H1 (cell line): ENCODE data around the gene GPR176. TPM values are rescaled to one million over a fixed set of nuclear protein-coding genes. Genes with fewer than 3 reads are reported as not detected.

Experiments used
- CTCF ChIA-PET: fragments of 300-600 bp; sonication (Branson Sonifier 250); formaldehyde crosslinking; loops from one replicate; lab custom pipeline; 2021; ENCODE audit not compliant: partially characterized antibody; lab: Charles Lee
- POLR2A ChIA-PET: fragments of 300-600 bp; sonication (Branson Sonifier 250); formaldehyde crosslinking; loops from one replicate; lab custom pipeline; 2021; ENCODE audit warnings: inconsistent platforms; ENCODE audit not compliant: partially characterized antibody; lab: Charles Lee
- DNase-seq, 2 experiments: peaks; one replicate each; pipeline versions ENCODE4 v3.0.0 to v3.0.0-alpha.2; 2010 to 2022; ENCODE audit warnings: low spot score in 2 of 2, low read depth in 1 of 2, mixed read lengths in 1 of 2
- FAIRE-seq: peaks from 2 replicates; lab custom pipeline; 2011; peaks lifted over from hg19 to GRCh38; lab: Jason Lieb, UNC
- H2AFZ ChIP-seq: 2 replicates; pipeline ENCODE4 v1.8.1; 2012; ENCODE audit warnings: low read length, inconsistent platforms
- H2AK5ac ChIP-seq: 2 replicates; pipeline ENCODE4 v1.6.1; 2013; ENCODE audit warnings: low read depth, low read length
- H2BK120ac ChIP-seq: replicated peaks from 2 replicates; pipeline ENCODE3; 2013; ENCODE audit warnings: low read depth, low read length, inconsistent platforms
- H2BK12ac ChIP-seq: 2 replicates; pipeline ENCODE4 v1.6.1; 2013; ENCODE audit warnings: low read depth, low read length
- H2BK15ac ChIP-seq: 2 replicates; pipeline ENCODE4 v1.6.1; 2013; ENCODE audit warnings: low read length
- H2BK20ac ChIP-seq: 2 replicates; pipeline ENCODE4 v1.6.1; 2013; ENCODE audit warnings: low read length
- H2BK5ac ChIP-seq: 2 replicates; pipeline ENCODE4 v1.6.1; 2013; ENCODE audit warnings: low read depth, low read length
- H3K14ac ChIP-seq: 2 replicates; pipeline ENCODE4 v1.6.1; 2013; ENCODE audit warnings: inconsistent platforms; ENCODE audit not compliant: insufficient read length
- H3K18ac ChIP-seq: 2 replicates; pipeline ENCODE4 v1.6.1; 2013; ENCODE audit warnings: low read length; ENCODE audit errors: extremely low read depth
- H3K23ac ChIP-seq: 2 replicates; pipeline ENCODE4 v1.6.1; 2013; ENCODE audit warnings: inconsistent platforms; ENCODE audit not compliant: insufficient read length
- H3K23me2 ChIP-seq: 2 replicates; pipeline ENCODE4 v1.6.1; 2013; ENCODE audit warnings: low read depth, low read length
- H3K27ac ChIP-seq: 2 replicates; pipeline ENCODE4 v1.6.1; 2011; ENCODE audit warnings: low read depth, low read length, inconsistent platforms
- H3K27me3 ChIP-seq, 4 experiments: replicated peaks in 1 of 4; 1 replicate in 1 of 4; 2 replicates in 3 of 4; pipeline versions ENCODE4 v1.6.1 to v1.8.1; 2011 to 2013; ENCODE audit warnings: low read length in 3 of 4, mild to moderate bottlenecking in 3 of 4, inconsistent platforms in 2 of 4, mixed read lengths in 2 of 4, moderate library complexity in 1 of 4; ENCODE audit not compliant: control insufficient read depth in 3 of 4, insufficient read depth in 3 of 4; ENCODE audit errors: extremely low read depth in 1 of 4
- H3K36me3 ChIP-seq, 4 experiments: 2 replicates each; pipeline versions ENCODE4 v1.6.1 to v1.8.1; 2011 to 2013; ENCODE audit warnings: mild to moderate bottlenecking in 4 of 4, low read length in 3 of 4, moderate library complexity in 2 of 4, control low read depth in 1 of 4, inconsistent platforms in 1 of 4; ENCODE audit not compliant: insufficient read depth in 4 of 4, control insufficient read depth in 2 of 4
- H3K4ac ChIP-seq: replicated peaks from 2 replicates; pipeline ENCODE3; 2013; ENCODE audit warnings: low read length, low read depth, mixed read lengths, inconsistent platforms; ENCODE audit not compliant: insufficient read length
- H3K4me1 ChIP-seq, 4 experiments: replicated peaks in 1 of 4; 1 replicate in 1 of 4; 2 replicates in 3 of 4; pipeline versions ENCODE4 v1.6.1 to v1.8.1; 2011 to 2013; ENCODE audit warnings: low read length in 3 of 4, inconsistent platforms in 2 of 4, mixed read lengths in 1 of 4; ENCODE audit not compliant: insufficient read depth in 4 of 4, control insufficient read depth in 3 of 4
- H3K4me2 ChIP-seq, 2 experiments: 2 replicates each; pipeline versions ENCODE4 v1.6.1 to v1.8.1; 2011 to 2013; ENCODE audit warnings: low read depth in 2 of 2, low read length in 2 of 2, control low read depth in 1 of 2, inconsistent platforms in 1 of 2, mild to moderate bottlenecking in 1 of 2; ENCODE audit not compliant: insufficient read depth in 1 of 2
- H3K4me3 ChIP-seq, 4 experiments: fragments of 200-600, 300-600 bp in 1 of 4; sonication (generic), shearing (Covaris generic), sonication (Bioruptor Twin) in 1 of 4; 2 replicates each; pipeline versions ENCODE4 v1.5.1 to v1.8.1; 2011 to 2016; ENCODE audit warnings: low read length in 4 of 4, low read depth in 3 of 4, control low read depth in 2 of 4, inconsistent platforms in 2 of 4, mild to moderate bottlenecking in 2 of 4, mixed read lengths in 1 of 4, moderate library complexity in 1 of 4; ENCODE audit not compliant: insufficient read depth in 2 of 4; ENCODE audit errors: extremely low read depth in 1 of 4
- H3K56ac ChIP-seq: replicated peaks from 2 replicates; pipeline ENCODE3; 2013; ENCODE audit warnings: low read depth, mild to moderate bottlenecking, mixed read lengths, low read length, inconsistent platforms; ENCODE audit not compliant: insufficient read length
- H3K79me1 ChIP-seq: 2 replicates; pipeline ENCODE4 v1.6.1; 2013; ENCODE audit warnings: low read depth, low read length, control low read depth
- H3K79me2 ChIP-seq, 2 experiments: 2 replicates each; pipeline versions ENCODE4 v1.6.1 to v1.8.1; 2012 to 2013; ENCODE audit warnings: low read length in 2 of 2, mild to moderate bottlenecking in 2 of 2, inconsistent platforms in 1 of 2; ENCODE audit not compliant: insufficient read depth in 2 of 2, control insufficient read depth in 1 of 2
- H3K9ac ChIP-seq, 4 experiments: replicated peaks in 1 of 4; 1 replicate in 1 of 4; 2 replicates in 3 of 4; pipeline versions ENCODE4 v1.6.1 to v1.8.1; 2011 to 2013; ENCODE audit warnings: low read depth in 3 of 4, low read length in 3 of 4, control low read depth in 2 of 4, mild to moderate bottlenecking in 2 of 4, moderate library complexity in 2 of 4, inconsistent platforms in 1 of 4; ENCODE audit errors: extremely low read depth in 1 of 4
- H3K9me3 ChIP-seq, 2 experiments: 2 replicates each; pipeline versions ENCODE4 v1.6.1 to v1.8.1; 2012 to 2013; ENCODE audit warnings: mild to moderate bottlenecking in 2 of 2, moderate library complexity in 2 of 2, control low read depth in 1 of 2, inconsistent platforms in 1 of 2, low read depth in 1 of 2, low read length in 1 of 2, mixed read lengths in 1 of 2; ENCODE audit not compliant: insufficient read depth in 2 of 2
- H4K20me1 ChIP-seq, 2 experiments: replicated peaks in 1 of 2; 2 replicates each; pipeline versions ENCODE3 to v1.8.1; 2011 to 2013; ENCODE audit warnings: inconsistent platforms in 2 of 2, low read length in 2 of 2, mild to moderate bottlenecking in 1 of 2; ENCODE audit not compliant: insufficient read depth in 2 of 2, control insufficient read depth in 1 of 2
- H4K5ac ChIP-seq: 2 replicates; pipeline ENCODE4 v1.6.1; 2013; ENCODE audit warnings: low read length, low read depth, mixed read lengths, inconsistent platforms; ENCODE audit not compliant: insufficient read length
- H4K8ac ChIP-seq: 2 replicates; pipeline ENCODE4 v1.8.0; 2013; ENCODE audit warnings: mild to moderate bottlenecking, moderate library complexity, low read length, inconsistent platforms; ENCODE audit not compliant: insufficient read depth; ENCODE audit errors: extremely low read depth
- H4K91ac ChIP-seq: replicated peaks from 2 replicates; pipeline ENCODE3; 2013; ENCODE audit warnings: low read length, mixed read lengths, inconsistent platforms; ENCODE audit not compliant: insufficient read length
- BRCA1 ChIP-seq: IDR thresholded peaks from 2 replicates; pipeline ENCODE4 v1.6.1; 2012; ENCODE audit warnings: low read depth, low read length, improper control_type of control experiment
- CEBPB ChIP-seq: IDR thresholded peaks from 2 replicates; pipeline ENCODE4 v1.6.1; 2012; ENCODE audit warnings: low read depth, low read length
- GABPA ChIP-seq: IDR thresholded peaks from 2 replicates; pipeline ENCODE4 v1.6.1; 2011; ENCODE audit warnings: mild to moderate bottlenecking, low read length, moderate library complexity, borderline replicate concordance; ENCODE audit not compliant: insufficient read depth
- GTF2F1 ChIP-seq: IDR thresholded peaks from 2 replicates; pipeline ENCODE4 v1.6.1; 2012; ENCODE audit warnings: low read depth, low read length, improper control_type of control experiment, borderline replicate concordance
- HDAC2 ChIP-seq, 2 experiments: fragments of 300-600 bp in 1 of 2; sonication (generic) in 1 of 2; IDR thresholded peaks; 2 replicates each; pipeline ENCODE4 v1.6.1; 2011 to 2012; ENCODE audit warnings: low read depth in 2 of 2, low read length in 2 of 2, mild to moderate bottlenecking in 2 of 2, moderate library complexity in 2 of 2, borderline replicate concordance in 1 of 2, inconsistent platforms in 1 of 2
- HDAC6 ChIP-seq: IDR thresholded peaks from one replicate; pipeline ENCODE4 v1.7.1; 2012; ENCODE audit warnings: low read depth, mild to moderate bottlenecking, inconsistent platforms, low read length, moderate library complexity
- JUN ChIP-seq: IDR thresholded peaks from 2 replicates; pipeline ENCODE4 v1.6.1; 2011; ENCODE audit warnings: low read depth, mild to moderate bottlenecking, improper control_type of control experiment, low read length
- RFX5 ChIP-seq: IDR thresholded peaks from 2 replicates; pipeline ENCODE4 v1.6.1; 2011; ENCODE audit warnings: low read depth, low read length, improper control_type of control experiment, borderline replicate concordance
- SP4 ChIP-seq: IDR thresholded peaks from 2 replicates; pipeline ENCODE4 v1.6.1; 2012; ENCODE audit warnings: low read length, inconsistent platforms
- TBP ChIP-seq: IDR thresholded peaks from 2 replicates; pipeline ENCODE4 v1.6.1; 2011; ENCODE audit warnings: low read depth, low read length, improper control_type of control experiment
- TCF12 ChIP-seq: IDR thresholded peaks from 2 replicates; pipeline ENCODE4 v1.6.1; 2011; ENCODE audit warnings: low read depth, mild to moderate bottlenecking, low read length
- TEAD4 ChIP-seq: IDR thresholded peaks from 2 replicates; pipeline ENCODE4 v1.6.1; 2012; ENCODE audit warnings: low read depth, low read length, inconsistent platforms, mixed read lengths
- YY1 ChIP-seq: IDR thresholded peaks from 2 replicates; pipeline ENCODE4 v1.6.1; 2011; ENCODE audit warnings: low read depth, mild to moderate bottlenecking, low read length
- whole genome bisulfite sequencing, 2 experiments: shearing (Covaris generic) in 1 of 2; methylation state at CpG; one replicate each; pipeline versions ENCODE4 v1.1.6 to v1.1.7; 2013 to 2015; ENCODE audit warnings: low lambda C conversion rate in 2 of 2, mixed read lengths in 2 of 2, inconsistent platforms in 1 of 2, low coverage in 1 of 2, missing lambda C conversion rate in 1 of 2; ENCODE audit not compliant: insufficient replicate concordance in 2 of 2, insufficient coverage in 1 of 2, insufficient read length in 1 of 2; ENCODE audit errors: extremely low coverage in 1 of 2, missing lambda C conversion rate in 1 of 2; 5-methylcytosine and 5-hydroxymethylcytosine counted together
- polyA plus RNA-seq, 7 experiments: library from polyadenylated mRNA; depleted of rRNA in 3 of 7; stranded (reverse) in 5 of 7; unstranded in 2 of 7; fragments of >200 nt in 5 of 7; fragments of 200-250 nt in 2 of 7; gene quantifications; 1 replicate in 5 of 7; 2 replicates in 1 of 7; 4 replicates in 1 of 7; pipeline versions ENCODE4 v1.2.1 to v1.2.3, GENCODE V29; 2011 to 2013; ENCODE audit warnings: missing spikeins in 2 of 7, mixed read lengths in 2 of 7
- total RNA-seq: library from RNA; stranded (reverse); fragmentation: NEBNext Ultra II Directional; extraction: Animal tissue kit (Norgen Biotek cat#: 25700); gene quantifications from 2 replicates; pipeline ENCODE4 v1.2.1, GENCODE V29; 2021

GPR176 gene
- total and polyA plus RNA-seq, 2 of the 8 experiments (the other 6 are each of a cell fraction or from before 2014, with no cell fraction given): 190 to 281 TPM

DNA sequence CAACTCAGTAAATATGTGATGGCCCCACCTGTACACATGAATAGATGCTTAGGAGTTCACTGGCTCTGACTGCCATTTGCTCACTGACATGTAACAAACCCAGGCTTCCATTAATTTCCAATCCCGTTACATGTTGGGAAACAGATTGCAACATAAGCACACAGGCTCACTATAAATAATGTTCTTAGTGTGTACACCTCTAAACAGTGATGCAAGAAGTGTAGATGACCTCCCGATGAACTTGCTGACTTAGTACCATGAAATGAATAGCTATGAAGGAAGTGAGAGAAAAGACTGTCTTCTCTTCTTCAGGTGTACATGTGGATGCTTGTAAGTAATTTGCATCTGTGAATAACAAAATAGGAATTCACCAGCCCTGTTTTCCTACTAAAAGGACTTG lies 116.0 kb downstream of the GPR176 start:
- no peak overlapping the region for H3K9ac ChIP-seq
- no peak overlapping the region for H2BK15ac ChIP-seq
- H3K4me1 ChIP-seq: peaks cover 0 to 12% (median 10%) of the 10 kb centered on the region in 4 experiments; a peak in 5 of 7 replicates
- no peak overlapping the region for H2BK5ac ChIP-seq
- H3K56ac ChIP-seq: no peak overlapping the region
- H3K14ac ChIP-seq: no peak overlapping the region
- no peak overlapping the region for H2AK5ac ChIP-seq
- H4K20me1 ChIP-seq: peaks cover 3 to 8% of the 10 kb centered on the region in 2 experiments
- H3K4me2 ChIP-seq: no peak overlapping the region
- H3K9me3 ChIP-seq: no peaks in the 10 kb centered on the region
- no peak overlapping the region for H3K4ac ChIP-seq
- no peak for FAIRE-seq
- no peaks in the 10 kb centered on the region for H3K23me2 ChIP-seq
- no peak overlapping the region for H4K91ac ChIP-seq
- POLR2A ChIA-PET: interaction anchor here (1.5 kb wide), 1 partner anchor 86 kb away, joined by 3 read pairs; no protein-coding TSS in a partner anchor
- H2AFZ ChIP-seq: no peak overlapping the region
- peaks cover 0 to 64% of the 10 kb centered on the region in 2 experiments; a peak in 3 of 4 replicates for H3K79me2 ChIP-seq
- H4K5ac ChIP-seq: no peak overlapping the region
- peaks cover 4 to 46% (median 24%) of the 10 kb centered on the region in 4 experiments for H3K36me3 ChIP-seq
- no peak overlapping the region for H2BK120ac ChIP-seq
- no peak overlapping the region for H2BK12ac ChIP-seq
- CTCF ChIA-PET: interaction anchor here (0.7 to 2.8 kb wide), 3 partner anchors 19 to 55 kb away, joined by 3 to 13 read pairs (median 3); no protein-coding TSS in a partner anchor
- WGBS, 2 experiments: 98% methylated on average over 2 of the region's 2 CpGs; no CpG with 5 or more reads in 1 of the 2 experiments
- no peak overlapping the region for H4K8ac ChIP-seq
- no peak overlapping the region for H2BK20ac ChIP-seq
- DNase-seq: no peak
- H3K23ac ChIP-seq: no peak overlapping the region
- TF ChIP-seq TEAD4 (no peak), YY1 (no peak), HDAC6 (no peak), SP4 (no peak), JUN (no peak), GTF2F1 (no peak), HDAC2 (IDR thresholded peaks at IDR 0.05; ENCODE audit: borderline replicate concordance in 1 of 2, low read depth in 2 of 2, low read length in 2 of 2) (no peak), BRCA1 (no peak), CEBPB (no peak), GABPA (no peak), TBP (no peak), TCF12 (no peak), RFX5 (no peak)
- no peak overlapping the region for H3K27ac ChIP-seq
- no peak overlapping the region for H3K4me3 ChIP-seq
- H3K18ac ChIP-seq: no peak overlapping the region
- H3K27me3 ChIP-seq: no peaks in the 10 kb centered on the region
- H3K79me1 ChIP-seq: peaks cover 2% of the 10 kb centered on the region; the same call in 1 of the 2 replicates
